IPS-15b (cell line): ENCODE results near the gene IFNA2.
"Not testable (repeated sequence)": the region's sequence is repeated elsewhere in the genome, so short reads cannot be mapped to it uniquely, and the experiment has no call there.

Experiments used
- H3K27me3 ChIP-seq: one replicate; pipeline ENCODE4 v1.6.1; 2013; ENCODE audit warnings: low read length; ENCODE audit not compliant: control insufficient read depth, insufficient read depth
- H3K36me3 ChIP-seq: one replicate; pipeline ENCODE4 v1.6.1; 2013; ENCODE audit warnings: low read length; ENCODE audit not compliant: control insufficient read depth, insufficient read depth
- H3K4me1 ChIP-seq: one replicate; pipeline ENCODE4 v1.6.1; 2013; ENCODE audit warnings: mild to moderate bottlenecking, low read length; ENCODE audit not compliant: control insufficient read depth, insufficient read depth
- H3K4me3 ChIP-seq: one replicate; pipeline ENCODE4 v1.5.1; 2013; ENCODE audit warnings: low read depth, low read length
- H3K9ac ChIP-seq: one replicate; pipeline ENCODE4 v1.6.1; 2013; ENCODE audit warnings: low read depth, mild to moderate bottlenecking, low read length
- H3K9me3 ChIP-seq: one replicate; pipeline ENCODE4 v1.6.1; 2013; ENCODE audit warnings: mild to moderate bottlenecking, low read length; ENCODE audit not compliant: control insufficient read depth, insufficient read depth

The IFNA2 gene

GRCh38 chr9:21408817-21409216, 23.6 kb upstream of the IFNA2 start, which contains the start of gene IFNA8:
Gene IFNA8, plus strand, starts transcription at chr9:21409117. Its CDS starts 60 bp downstream, at chr9:21409177.
- Histone ChIP-seq H3K4me1 (no peaks in the 10 kb centered on the region), H3K36me3 (no peaks in the 10 kb centered on the region), H3K9ac (no peak within 1 kb of the TSS), H3K4me3 (no peak within 1 kb of the TSS), H3K27me3 (peaks cover 4% of the 10 kb centered on the region), H3K9me3 (no peaks in the 10 kb centered on the region)

- peaks cover 30% of the 10 kb centered on the region for H3K27me3 ChIP-seq
Observed at GRCh38 chr9:21404146-21404545, 18.9 kb upstream of the IFNA2 start.

GRCh38 chr9:21402386-21403251, 17.4 kb upstream of the IFNA2 start:
- Histone ChIP-seq H3K36me3 (no peaks in the 10 kb centered on the region), H3K9ac (peak overlapping the region; percentile 16), H3K27me3 (peaks cover 38% of the 10 kb centered on the region), H3K4me1 (peaks cover 2% of the 10 kb centered on the region), H3K4me3 (peak overlapping the region; percentile 62), H3K9me3 (no peaks in the 10 kb centered on the region)

More at GRCh38 chr9:21404146-21404545, 18.9 kb upstream of the IFNA2 start:
- Histone ChIP-seq H3K9ac (no peak overlapping the region), H3K4me1 (peaks cover 2% of the 10 kb centered on the region), H3K4me3 (no peak overlapping the region), H3K36me3 (no peaks in the 10 kb centered on the region), H3K9me3 (no peaks in the 10 kb centered on the region)

GRCh38 chr9:21399956-21400355, 14.8 kb upstream of the IFNA2 start:
- no peak overlapping the region for H3K9ac ChIP-seq
- H3K9me3 ChIP-seq = no peaks in the 10 kb centered on the region
- no peak overlapping the region for H3K4me3 ChIP-seq
- H3K27me3 ChIP-seq = peaks cover 65% of the 10 kb centered on the region
- H3K4me1 ChIP-seq = peaks cover 4% of the 10 kb centered on the region
- no peaks in the 10 kb centered on the region for H3K36me3 ChIP-seq

GRCh38 chr9:21398955-21399489, 13.8 kb upstream of the IFNA2 start:
- peaks cover 4% of the 10 kb centered on the region for H3K4me1 ChIP-seq
- H3K9me3 ChIP-seq = no peaks in the 10 kb centered on the region
- H3K27me3 ChIP-seq = peaks cover 64% of the 10 kb centered on the region
- H3K9ac ChIP-seq = no peak overlapping the region
- no peaks in the 10 kb centered on the region for H3K36me3 ChIP-seq
- H3K4me3 ChIP-seq = no peak overlapping the region

- peaks cover 38% of the 10 kb centered on the region for H3K27me3 ChIP-seq
- H3K4me1 ChIP-seq = peaks cover 2% of the 10 kb centered on the region
- H3K36me3 ChIP-seq = no peaks in the 10 kb centered on the region
- peak overlapping the region; percentile 57 for H3K4me3 ChIP-seq
- H3K9ac ChIP-seq = no peak overlapping the region
- no peaks in the 10 kb centered on the region for H3K9me3 ChIP-seq
Observed at GRCh38 chr9:21395778-21396717, 10.8 kb upstream of the IFNA2 start.

GRCh38 chr9:21392270-21392669, 7.1 kb upstream of the IFNA2 start:
- Histone ChIP-seq H3K36me3 (no peaks in the 10 kb centered on the region), H3K9me3 (no peaks in the 10 kb centered on the region), H3K4me1 (peaks cover 2% of the 10 kb centered on the region), H3K4me3 (no peak overlapping the region), H3K9ac (no peak overlapping the region), H3K27me3 (peaks cover 24% of the 10 kb centered on the region)

- Histone ChIP-seq H3K4me3 (no peak overlapping the region), H3K9ac (no peak overlapping the region), H3K36me3 (no peaks in the 10 kb centered on the region), H3K27me3 (no peaks in the 10 kb centered on the region), H3K9me3 (no peaks in the 10 kb centered on the region), H3K4me1 (peaks cover 10% of the 10 kb centered on the region)
Observed at GRCh38 chr9:21383627-21384026, 1.6 kb downstream of the IFNA2 start.

- Histone ChIP-seq H3K4me3 (no peak overlapping the region), H3K27me3 (no peaks in the 10 kb centered on the region)
Observed at GRCh38 chr9:21381448-21382339, 3.5 kb downstream of the IFNA2 start.

GRCh38 chr9:21371467-21371866, 13.7 kb downstream of the IFNA2 start:
- not testable (repeated sequence) for H3K4me3 ChIP-seq, H3K27me3 ChIP-seq, H3K36me3 ChIP-seq, H3K9ac ChIP-seq, H3K4me1 ChIP-seq, H3K9me3 ChIP-seq

More at GRCh38 chr9:21381448-21382339, 3.5 kb downstream of the IFNA2 start:
- no peaks in the 10 kb centered on the region for H3K36me3 ChIP-seq
- no peak overlapping the region for H3K9ac ChIP-seq
- peaks cover 10% of the 10 kb centered on the region for H3K4me1 ChIP-seq
- H3K9me3 ChIP-seq = no peaks in the 10 kb centered on the region

GRCh38 chr9:21367957-21368356, 17.2 kb downstream of the IFNA2 start, which contains the start of gene IFNA13:
Gene IFNA13, minus strand, starts transcription at chr9:21368057. Its CDS starts 47 bp downstream, at chr9:21368010.
- Histone ChIP-seq H3K27me3 (no peaks in the 10 kb centered on the region), H3K36me3 (no peaks in the 10 kb centered on the region), H3K4me3 (no peak within 1 kb of the TSS), H3K9ac (no peak within 1 kb of the TSS), H3K9me3 (no peaks in the 10 kb centered on the region), H3K4me1 (no peaks in the 10 kb centered on the region)
